Measurements from ENCODE around the gene KLF13. TPM values are rescaled to one million over a fixed set of nuclear protein-coding genes. Genes with fewer than 3 reads are reported as not detected.

KLF13 gene
- total RNA-seq, 3 donors from 2014 or later, result 26.3 to 52.2 (median 28.2) TPM

- Histone ChIP-seq H3K27ac (peak overlapping the region; percentile 1 to 33), H3K36me3 (no peaks in the 10 kb centered on the region), H3K4me3 (no peak overlapping the region), H3K4me1 (peaks cover 21 to 44% of the 10 kb centered on the region in 2 donors), H3K9me3 (no peaks in the 10 kb centered on the region), H3K27me3 (no peaks in the 10 kb centered on the region)
- DNase-seq (ENCODE audit: low spot score in 2 of 2), result no peak
- intact Hi-C loops (cut with DNase I; ENCODE audit: low total_unique reads), result no loop called here
- no peak for TF ChIP-seq CTCF (IDR thresholded peaks at IDR 0.05)
- no peak for TF ChIP-seq POLR2A (IDR thresholded peaks at IDR 0.05)
- TF ChIP-seq POLR2AphosphoS5 (IDR thresholded peaks at IDR 0.05), result no peak
Observed at GRCh38 chr15:31343831-31344230, 17.2 kb downstream of the KLF13 start.

GRCh38 chr15:31344266-31344665 is 17.6 kb downstream of the KLF13 start:
- peak overlapping the region; percentile 1 to 33 for H3K27ac ChIP-seq
- intact Hi-C loops (cut with DNase I; ENCODE audit: low total_unique reads), result no loop called here
- H3K27me3 ChIP-seq, result no peaks in the 10 kb centered on the region
- H3K4me1 ChIP-seq, result peaks cover 17 to 42% of the 10 kb centered on the region in 2 donors
- H3K36me3 ChIP-seq, result no peaks in the 10 kb centered on the region
- DNase-seq (ENCODE audit: low spot score in 2 of 2), result no peak
- TF ChIP-seq CTCF (IDR thresholded peaks at IDR 0.05) (no peak), POLR2A (IDR thresholded peaks at IDR 0.05) (no peak), POLR2AphosphoS5 (IDR thresholded peaks at IDR 0.05) (no peak)
- no peaks in the 10 kb centered on the region for H3K9me3 ChIP-seq
- no peak overlapping the region for H3K4me3 ChIP-seq

GRCh38 chr15:31344823-31345605 is 18.4 kb downstream of the KLF13 start:
- peak overlapping the region; percentile 2 to 61 for H3K27ac ChIP-seq
- no peak for DNase-seq (ENCODE audit: low spot score in 2 of 2)
- H3K4me3 ChIP-seq, result peak overlapping the region in 2 of 3 donors; percentile 3 to 15

GRCh38 chr15:31345606-31346366 is 19.2 kb downstream of the KLF13 start:
- no peak for DNase-seq (ENCODE audit: low spot score in 2 of 2)
- no peaks in the 10 kb centered on the region for H3K9me3 ChIP-seq
- H3K27me3 ChIP-seq, result no peaks in the 10 kb centered on the region
- peak overlapping the region in 2 of 3 donors; percentile 3 to 15 for H3K4me3 ChIP-seq
- intact Hi-C loops (cut with DNase I; ENCODE audit: low total_unique reads), result no loop called here
- peaks cover 7 to 28% of the 10 kb centered on the region in 2 donors for H3K4me1 ChIP-seq
- no peaks in the 10 kb centered on the region for H3K36me3 ChIP-seq
- peak overlapping the region; percentile 17 to 61 for H3K27ac ChIP-seq
- TF ChIP-seq POLR2AphosphoS5 (IDR thresholded peaks at IDR 0.05) (no peak), CTCF (IDR thresholded peaks at IDR 0.05) (no peak), POLR2A (IDR thresholded peaks at IDR 0.05) (no peak)

More at GRCh38 chr15:31344823-31345605, 18.4 kb downstream of the KLF13 start:
- TF ChIP-seq CTCF (IDR thresholded peaks at IDR 0.05), result no peak
- no peaks in the 10 kb centered on the region for H3K36me3 ChIP-seq
- H3K27me3 ChIP-seq, result no peaks in the 10 kb centered on the region
- intact Hi-C loops (cut with DNase I; ENCODE audit: low total_unique reads), result no loop called here
- H3K4me1 ChIP-seq, result peaks cover 9 to 35% of the 10 kb centered on the region in 2 donors
- H3K9me3 ChIP-seq, result no peaks in the 10 kb centered on the region

Data from breast epithelium (tissue), 4 donors.